Measurements from ENCODE around the gene WASHC3.

Gene WASHC3

DNA sequence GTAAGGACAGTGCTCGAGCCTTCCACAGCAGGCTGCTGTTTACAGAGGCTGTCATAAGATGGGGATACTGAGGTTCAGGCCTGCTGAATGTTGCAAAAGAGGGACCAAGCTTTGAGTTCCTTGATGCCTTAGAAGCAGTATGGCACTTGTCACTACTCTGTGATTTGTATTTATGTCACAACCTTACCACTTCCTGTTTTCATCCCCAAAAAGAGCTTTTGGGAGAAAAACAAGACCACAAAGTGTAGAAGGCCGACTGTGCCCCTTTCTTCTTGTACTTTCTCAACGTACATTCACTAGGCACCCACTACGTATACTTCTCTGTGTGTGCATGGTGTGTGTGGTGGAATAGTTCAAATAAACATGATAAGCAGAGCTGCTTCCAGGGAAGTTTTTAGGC lies 94.3 kb downstream of the WASHC3 start:
- no peak for DNase-seq

DNA sequence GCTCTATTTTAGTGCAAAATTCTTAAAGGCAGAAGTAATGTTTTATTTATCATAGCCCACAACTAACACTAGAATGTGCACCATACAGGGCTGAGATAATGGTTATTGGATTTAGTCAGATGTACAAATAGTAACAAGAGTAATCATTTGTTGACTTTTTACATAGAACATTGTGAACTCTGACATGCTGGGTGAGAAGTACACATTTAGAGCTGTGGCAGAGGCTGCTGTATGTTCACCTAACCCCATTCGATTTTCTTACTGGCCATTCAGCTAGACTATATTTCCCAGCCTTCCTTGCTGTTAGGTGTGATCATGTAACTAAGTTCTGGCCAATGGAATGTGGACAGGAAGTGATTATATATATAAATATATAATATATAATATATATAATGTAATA lies 95.3 kb downstream of the WASHC3 start:
- no peak for DNase-seq

GRCh38 chr12:101963697-101964096 lies 98.1 kb downstream of the WASHC3 start:
- DNase-seq, result no peak

All from stimulated activated CD4-positive, alpha-beta T cell treated with anti-CD3 and anti-CD28 coated beads, Interleukin-4, amount 100 ng/mL, for 24 hours (primary cell).